T-helper 1 cell treated with Interleukin-12 subunit alpha and Interleukin-12 subunit beta and Interleukin-4 antibody, amounts not matched to agents 30 μg/mL and 1 μg/mL, for 36 hours (primary cell): ENCODE results near the gene ACOT13.
"Not testable (repeated sequence)": the region's sequence is repeated elsewhere in the genome, so short reads cannot be mapped to it uniquely, and the experiment has no call there.

ENCODE experiments used
- H3K27ac Mint-ChIP-seq: one replicate; pipeline ENCODE4 v1.8.0; 2021; ENCODE audit warnings: mild to moderate bottlenecking, mixed read lengths
- H3K27me3 Mint-ChIP-seq: one replicate; pipeline ENCODE4 v1.8.0; 2021; ENCODE audit warnings: low read depth, mixed read lengths
- H3K36me3 Mint-ChIP-seq: one replicate; pipeline ENCODE4 v1.8.0; 2021; ENCODE audit warnings: low read depth, mixed read lengths
- H3K4me1 Mint-ChIP-seq: one replicate; pipeline ENCODE4 v1.8.0; 2021; ENCODE audit warnings: low read depth, mixed read lengths
- H3K4me3 Mint-ChIP-seq: one replicate; pipeline ENCODE4 v1.8.0; 2021; ENCODE audit warnings: mild to moderate bottlenecking, moderate library complexity, mixed read lengths
- H3K9me3 Mint-ChIP-seq: one replicate; pipeline ENCODE4 v1.8.0; 2021; ENCODE audit warnings: mixed read lengths

Gene ACOT13

GRCh38 chr6:24649691-24650090, 17.2 kb upstream of the ACOT13 start:
- Mint-ChIP-seq H3K4me3 (no peak overlapping the region), H3K4me1 (peaks cover 11% of the 10 kb centered on the region), H3K36me3 (peaks cover 17% of the 10 kb centered on the region), H3K27me3 (peaks cover 11% of the 10 kb centered on the region), H3K27ac (no peak overlapping the region), H3K9me3 (no peaks in the 10 kb centered on the region)

GRCh38 chr6:24650365-24650764, 16.5 kb upstream of the ACOT13 start:
- peaks cover 11% of the 10 kb centered on the region for H3K4me1 Mint-ChIP-seq
- H3K36me3 Mint-ChIP-seq, result peaks cover 17% of the 10 kb centered on the region
- no peak overlapping the region for H3K4me3 Mint-ChIP-seq
- H3K9me3 Mint-ChIP-seq, result no peaks in the 10 kb centered on the region
- peaks cover 4% of the 10 kb centered on the region for H3K27me3 Mint-ChIP-seq
- no peak overlapping the region for H3K27ac Mint-ChIP-seq

GRCh38 chr6:24655215-24655614, 11.7 kb upstream of the ACOT13 start:
- Mint-ChIP-seq H3K4me3 (no peak overlapping the region), H3K36me3 (peaks cover 38% of the 10 kb centered on the region), H3K27ac (no peak overlapping the region), H3K4me1 (peaks cover 22% of the 10 kb centered on the region), H3K9me3 (no peaks in the 10 kb centered on the region), H3K27me3 (no peaks in the 10 kb centered on the region)

GRCh38 chr6:24658573-24659560, 8.0 kb upstream of the ACOT13 start:
- H3K27ac Mint-ChIP-seq, result no peak overlapping the region
- H3K27me3 Mint-ChIP-seq, result no peaks in the 10 kb centered on the region
- H3K36me3 Mint-ChIP-seq, result peaks cover 45% of the 10 kb centered on the region
- peaks cover 33% of the 10 kb centered on the region for H3K4me1 Mint-ChIP-seq
- H3K4me3 Mint-ChIP-seq, result no peak overlapping the region
- H3K9me3 Mint-ChIP-seq, result no peaks in the 10 kb centered on the region

- Mint-ChIP-seq H3K27me3 (no peaks in the 10 kb centered on the region), H3K36me3 (peaks cover 47% of the 10 kb centered on the region), H3K27ac (no peak overlapping the region), H3K9me3 (no peaks in the 10 kb centered on the region), H3K4me3 (no peak overlapping the region), H3K4me1 (peaks cover 36% of the 10 kb centered on the region)
These were observed 7.3 kb upstream of the ACOT13 start for GRCh38 chr6:24659561-24659960.

- Mint-ChIP-seq H3K9me3 (no peaks in the 10 kb centered on the region), H3K27ac (no peak overlapping the region), H3K4me1 (peaks cover 41% of the 10 kb centered on the region), H3K36me3 (peaks cover 52% of the 10 kb centered on the region), H3K27me3 (no peaks in the 10 kb centered on the region), H3K4me3 (no peak overlapping the region)
These were observed 6.8 kb upstream of the ACOT13 start for GRCh38 chr6:24660105-24660504.

- not testable (repeated sequence) for H3K9me3 Mint-ChIP-seq, H3K27me3 Mint-ChIP-seq, H3K27ac Mint-ChIP-seq, H3K4me3 Mint-ChIP-seq
- Mint-ChIP-seq H3K36me3 (peaks cover 48% of the 10 kb centered on the region), H3K4me1 (peaks cover 43% of the 10 kb centered on the region)
These were observed 5.1 kb upstream of the ACOT13 start for GRCh38 chr6:24661759-24662158.

GRCh38 chr6:24662236-24662635, 4.6 kb upstream of the ACOT13 start:
- no peak overlapping the region for H3K27ac Mint-ChIP-seq
- peaks cover 48% of the 10 kb centered on the region for H3K36me3 Mint-ChIP-seq

GRCh38 chr6:24663189-24663588, 3.7 kb upstream of the ACOT13 start:
- Mint-ChIP-seq H3K36me3 (peaks cover 41% of the 10 kb centered on the region), H3K27me3 (no peaks in the 10 kb centered on the region), H3K27ac (no peak overlapping the region), H3K4me3 (no peak overlapping the region), H3K4me1 (peaks cover 44% of the 10 kb centered on the region), H3K9me3 (no peaks in the 10 kb centered on the region)

More at GRCh38 chr6:24662236-24662635, 4.6 kb upstream of the ACOT13 start:
- H3K27me3 Mint-ChIP-seq, result no peaks in the 10 kb centered on the region
- peaks cover 44% of the 10 kb centered on the region for H3K4me1 Mint-ChIP-seq
- H3K4me3 Mint-ChIP-seq, result no peak overlapping the region
- H3K9me3 Mint-ChIP-seq, result no peaks in the 10 kb centered on the region

- peaks cover 5% of the 10 kb centered on the region for H3K9me3 Mint-ChIP-seq
- peaks cover 44% of the 10 kb centered on the region for H3K4me1 Mint-ChIP-seq
- H3K27me3 Mint-ChIP-seq, result no peaks in the 10 kb centered on the region
- H3K36me3 Mint-ChIP-seq, result peaks cover 38% of the 10 kb centered on the region
- no peak overlapping the region for H3K27ac Mint-ChIP-seq
- H3K4me3 Mint-ChIP-seq, result peak overlapping the region; percentile 98
These were observed 2.6 kb upstream of the ACOT13 start for GRCh38 chr6:24664046-24664987.

GRCh38 chr6:24666097-24666640, 708 bp upstream of the ACOT13 start:
- H3K27ac Mint-ChIP-seq, result peak overlapping the region; percentile 99
- H3K36me3 Mint-ChIP-seq, result peaks cover 50% of the 10 kb centered on the region
- H3K4me1 Mint-ChIP-seq, result peaks cover 44% of the 10 kb centered on the region
- peak overlapping the region; percentile 98 for H3K4me3 Mint-ChIP-seq
- peaks cover 22% of the 10 kb centered on the region for H3K9me3 Mint-ChIP-seq
- no peaks in the 10 kb centered on the region for H3K27me3 Mint-ChIP-seq

GRCh38 chr6:24667378-24667803, 514 bp downstream of the ACOT13 start:
- Mint-ChIP-seq H3K27me3 (no peaks in the 10 kb centered on the region), H3K4me3 (peak overlapping the region; percentile 98), H3K36me3 (peaks cover 45% of the 10 kb centered on the region), H3K27ac (peak overlapping the region; percentile 99), H3K9me3 (peaks cover 28% of the 10 kb centered on the region), H3K4me1 (peaks cover 40% of the 10 kb centered on the region)

- not testable (repeated sequence) for H3K27ac Mint-ChIP-seq
- Mint-ChIP-seq H3K4me1 (peaks cover 37% of the 10 kb centered on the region), H3K9me3 (peaks cover 34% of the 10 kb centered on the region)
These were observed 1.5 kb downstream of the ACOT13 start for GRCh38 chr6:24668066-24668996.

More at GRCh38 chr6:24668066-24668996, 1.5 kb downstream of the ACOT13 start:
- H3K27me3 Mint-ChIP-seq, result not testable (repeated sequence)
- Mint-ChIP-seq H3K4me3 (peak overlapping the region; percentile 98), H3K36me3 (peaks cover 42% of the 10 kb centered on the region)
